ENCODE measurements around the gene PATJ. TPM values are rescaled to one million over a fixed set of nuclear protein-coding genes. Genes with fewer than 3 reads are reported as not detected.
"Not testable (repeated sequence)": the region's sequence is repeated elsewhere in the genome, so short reads cannot be mapped to it uniquely, and the experiment has no call there.

PATJ gene
- total RNA-seq, 2 experiments from 2014 or later = 10.8 to 11.3 TPM

DNA sequence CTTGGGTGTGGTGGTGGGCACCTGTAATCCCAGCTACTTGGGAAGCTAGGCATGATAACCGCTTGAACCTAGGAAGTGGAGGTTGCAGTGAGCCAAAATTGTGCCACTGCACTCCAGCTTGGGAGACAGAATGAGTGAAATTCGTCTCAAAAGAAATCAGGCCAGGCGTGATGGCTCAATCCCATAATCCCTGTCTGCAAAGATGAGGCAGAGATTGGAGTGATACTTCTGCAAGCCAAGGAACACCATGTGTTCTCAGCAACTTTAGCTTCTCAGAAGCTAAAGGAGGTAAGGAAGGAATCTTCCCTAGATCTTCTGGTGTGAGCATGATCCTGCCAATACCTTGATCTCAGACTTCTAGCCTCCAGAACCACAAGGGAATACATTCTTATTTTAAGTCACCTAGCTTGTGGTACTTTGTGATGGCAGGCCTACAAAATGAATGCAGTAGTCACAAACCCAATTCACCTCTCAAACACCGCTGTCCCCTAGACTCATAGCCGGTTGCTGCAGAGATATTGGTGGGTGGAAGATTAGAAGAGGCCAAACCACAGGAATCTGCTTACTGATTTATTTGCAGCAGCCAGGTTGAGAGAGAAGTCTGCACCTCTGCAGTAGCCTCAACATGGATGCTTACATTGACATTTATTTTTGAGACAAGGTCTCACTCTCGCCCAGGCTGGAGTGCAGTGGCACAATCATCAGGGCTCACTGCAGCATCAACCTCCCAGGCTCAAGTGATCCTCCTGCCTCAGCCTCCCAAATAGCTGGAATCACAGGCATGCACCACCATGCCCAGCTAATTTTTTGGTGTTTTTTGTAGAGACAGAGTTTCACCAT, 471.0 kb downstream of the PATJ start:
- Mint-ChIP-seq H3K36me3 (ENCODE audit: low read depth) (peaks cover 2% of the 10 kb centered on the region), H3K4me3 (no peak overlapping the region), H3K4me1 (peaks cover 9% of the 10 kb centered on the region), H3K27me3 (no peaks in the 10 kb centered on the region), H3K9me3 (peaks cover 8% of the 10 kb centered on the region), H3K27ac (no peak overlapping the region)
- ChIA-PET POLR2A (no interaction called here), CTCF (no interaction called here)
- no peak for DNase-seq

DNA sequence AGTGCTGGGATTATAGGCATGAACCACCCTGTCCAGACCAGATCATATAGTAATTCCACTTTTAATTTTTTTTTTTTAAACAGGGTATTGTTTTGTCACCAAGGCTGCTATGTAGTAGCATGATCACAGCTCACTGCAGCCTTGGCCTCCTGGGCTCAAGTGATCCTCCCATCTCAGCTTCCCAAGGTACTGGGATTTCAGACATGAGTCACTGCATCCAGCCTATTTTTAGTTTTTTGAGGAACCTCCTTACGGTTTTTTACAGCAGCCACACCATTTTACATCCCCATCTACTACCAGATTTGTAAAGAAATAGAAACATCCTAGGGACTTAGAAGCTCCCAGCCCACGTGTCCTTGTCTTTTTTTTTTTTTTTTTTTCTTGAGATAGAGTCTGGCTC, 476.3 kb downstream of the PATJ start:
- ChIA-PET CTCF (no interaction called here), POLR2A (no interaction called here)
- Mint-ChIP-seq H3K4me3 (no peak overlapping the region), H3K36me3 (ENCODE audit: low read depth) (no peaks in the 10 kb centered on the region), H3K27me3 (no peaks in the 10 kb centered on the region), H3K4me1 (no peaks in the 10 kb centered on the region), H3K9me3 (no peaks in the 10 kb centered on the region), H3K27ac (no peak overlapping the region)
- DNase-seq = no peak

DNA sequence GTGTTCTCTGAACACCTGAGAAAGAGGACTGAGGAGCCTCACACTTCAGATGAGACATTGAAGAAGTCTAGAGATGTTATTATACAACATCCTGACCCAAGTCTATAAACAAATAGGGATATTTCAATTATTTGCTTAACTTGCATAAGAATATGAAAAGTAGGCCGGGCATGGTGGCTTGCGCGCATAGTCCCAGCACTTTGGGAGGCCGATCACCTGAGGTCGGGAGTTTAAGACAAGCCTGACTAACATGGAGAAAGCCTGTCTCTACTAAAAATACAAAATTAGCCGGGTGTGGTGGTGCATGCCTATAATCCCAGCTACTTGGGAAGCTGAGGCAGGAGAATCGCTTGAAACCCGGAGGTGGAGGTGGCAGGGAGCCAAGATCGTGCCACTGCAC, 478.2 kb downstream of the PATJ start:
- POLR2A ChIA-PET; H3K27me3 Mint-ChIP-seq; H3K36me3 Mint-ChIP-seq (ENCODE audit: low read depth); H3K4me3 Mint-ChIP-seq; DNase-seq; H3K9me3 Mint-ChIP-seq; H3K4me1 Mint-ChIP-seq; H3K27ac Mint-ChIP-seq; CTCF ChIA-PET: not testable (repeated sequence)

DNA sequence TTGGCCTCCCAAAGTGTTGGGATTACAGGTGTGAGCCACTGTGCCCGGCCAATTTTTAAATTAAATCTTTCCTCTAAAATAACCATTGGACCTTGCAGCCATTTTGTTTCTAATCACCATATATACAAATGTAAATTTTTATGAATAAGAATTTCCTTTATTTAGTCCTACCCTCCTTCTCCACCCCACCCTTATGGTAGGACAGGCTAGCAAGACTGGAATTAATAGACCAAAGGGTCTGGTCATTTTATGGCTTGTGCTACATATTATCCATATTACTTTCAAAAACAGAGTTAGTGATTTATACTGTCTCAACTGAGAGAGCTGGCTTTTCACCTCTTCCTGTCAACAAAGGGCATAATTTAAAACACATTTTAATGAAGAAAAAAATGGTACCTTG, 478.9 kb downstream of the PATJ start:
- Mint-ChIP-seq H3K9me3 (no peaks in the 10 kb centered on the region), H3K36me3 (ENCODE audit: low read depth) (no peaks in the 10 kb centered on the region), H3K4me3 (no peak overlapping the region), H3K27ac (no peak overlapping the region), H3K27me3 (no peaks in the 10 kb centered on the region), H3K4me1 (no peaks in the 10 kb centered on the region)
- no peak for DNase-seq
- POLR2A ChIA-PET = no interaction called here
- CTCF ChIA-PET = no interaction called here

DNA sequence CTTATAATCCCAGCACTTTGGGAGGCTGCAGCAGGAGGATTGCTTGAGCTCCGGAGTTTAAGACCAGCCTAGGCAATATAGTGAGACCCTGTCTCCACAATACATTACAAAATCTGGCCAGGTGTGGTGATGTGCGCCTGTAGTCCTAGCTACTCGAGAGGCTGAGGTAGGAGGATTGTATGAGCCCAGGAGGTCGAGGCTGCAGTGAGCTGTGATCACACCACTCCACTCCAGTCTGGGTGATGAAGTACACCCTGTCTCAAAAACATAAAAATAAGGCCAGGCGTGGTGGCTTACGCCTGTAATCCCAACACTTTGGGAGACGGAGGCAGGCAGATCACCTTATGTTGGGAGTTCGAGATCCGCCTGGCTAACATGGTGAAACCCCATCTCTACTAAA, 480.0 kb downstream of the PATJ start:
- no peak overlapping the region for H3K4me3 Mint-ChIP-seq

DNA sequence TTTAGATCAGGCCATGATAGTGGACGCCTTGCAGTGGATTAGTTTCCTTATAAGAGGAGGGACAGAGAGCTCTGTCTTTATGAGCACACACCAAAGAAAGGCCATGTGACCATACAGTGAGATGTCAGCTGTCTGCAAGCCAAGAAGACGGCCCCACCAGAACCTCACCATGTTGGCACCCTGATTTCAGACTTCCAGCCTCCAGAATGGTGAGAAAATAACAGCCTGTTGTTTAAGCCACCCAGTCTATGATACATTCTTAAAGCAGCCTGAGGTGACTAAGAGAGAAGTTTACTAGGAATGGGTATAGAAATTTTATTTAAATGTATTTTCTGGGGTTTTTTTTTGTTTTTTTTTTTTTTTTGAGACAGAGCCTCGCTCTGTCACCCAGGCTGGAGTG, 481.9 kb downstream of the PATJ start:
- CTCF ChIA-PET = no interaction called here
- Mint-ChIP-seq H3K36me3 (ENCODE audit: low read depth) (no peaks in the 10 kb centered on the region), H3K9me3 (no peaks in the 10 kb centered on the region), H3K4me3 (no peak overlapping the region), H3K27me3 (no peaks in the 10 kb centered on the region), H3K27ac (no peak overlapping the region), H3K4me1 (no peaks in the 10 kb centered on the region)
- DNase-seq = no peak
- POLR2A ChIA-PET = no interaction called here

More for the DNA sequence above, 480.0 kb downstream of the PATJ start:
- Mint-ChIP-seq H3K36me3 (ENCODE audit: low read depth) (no peaks in the 10 kb centered on the region), H3K4me1 (no peaks in the 10 kb centered on the region), H3K27me3 (no peaks in the 10 kb centered on the region), H3K9me3 (no peaks in the 10 kb centered on the region), H3K27ac (no peak overlapping the region)
- ChIA-PET CTCF (no interaction called here), POLR2A (no interaction called here)
- DNase-seq = no peak

DNA sequence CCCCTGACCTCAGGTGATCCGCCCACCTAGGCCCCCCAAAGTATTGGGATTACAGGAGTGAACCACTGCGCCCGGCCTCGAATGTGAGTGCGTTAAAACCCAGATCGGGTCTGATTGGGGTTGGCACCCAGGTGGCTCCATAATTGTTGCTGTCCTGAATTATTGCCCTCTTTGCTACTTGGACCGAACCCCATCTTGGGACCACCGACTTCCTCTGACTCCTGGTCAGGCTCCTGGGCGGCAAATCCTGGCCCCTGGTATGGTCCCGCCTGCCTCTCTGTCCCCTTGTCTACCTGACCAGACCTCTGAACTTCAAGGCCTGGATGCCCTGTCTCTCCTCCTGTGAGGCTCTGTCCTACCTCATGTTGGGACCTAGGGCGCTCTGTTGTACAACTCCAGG, 485.2 kb downstream of the PATJ start:
- CTCF ChIA-PET = no interaction called here
- Mint-ChIP-seq H3K27me3 (peaks cover 2% of the 10 kb centered on the region), H3K4me3 (no peak overlapping the region), H3K4me1 (no peaks in the 10 kb centered on the region), H3K27ac (no peak overlapping the region), H3K9me3 (no peaks in the 10 kb centered on the region), H3K36me3 (ENCODE audit: low read depth) (no peaks in the 10 kb centered on the region)
- DNase-seq = no peak
- POLR2A ChIA-PET = no interaction called here

Other genes starting within 250 kb of the PATJ start
- 10 to 100 TPM; 39.1 to 39.9 TPM for gene TM2D1, start 17.3 kb upstream of the PATJ start, total RNA-seq